Measurements from ENCODE around the gene TBC1D22A.

TBC1D22A gene

DNA sequence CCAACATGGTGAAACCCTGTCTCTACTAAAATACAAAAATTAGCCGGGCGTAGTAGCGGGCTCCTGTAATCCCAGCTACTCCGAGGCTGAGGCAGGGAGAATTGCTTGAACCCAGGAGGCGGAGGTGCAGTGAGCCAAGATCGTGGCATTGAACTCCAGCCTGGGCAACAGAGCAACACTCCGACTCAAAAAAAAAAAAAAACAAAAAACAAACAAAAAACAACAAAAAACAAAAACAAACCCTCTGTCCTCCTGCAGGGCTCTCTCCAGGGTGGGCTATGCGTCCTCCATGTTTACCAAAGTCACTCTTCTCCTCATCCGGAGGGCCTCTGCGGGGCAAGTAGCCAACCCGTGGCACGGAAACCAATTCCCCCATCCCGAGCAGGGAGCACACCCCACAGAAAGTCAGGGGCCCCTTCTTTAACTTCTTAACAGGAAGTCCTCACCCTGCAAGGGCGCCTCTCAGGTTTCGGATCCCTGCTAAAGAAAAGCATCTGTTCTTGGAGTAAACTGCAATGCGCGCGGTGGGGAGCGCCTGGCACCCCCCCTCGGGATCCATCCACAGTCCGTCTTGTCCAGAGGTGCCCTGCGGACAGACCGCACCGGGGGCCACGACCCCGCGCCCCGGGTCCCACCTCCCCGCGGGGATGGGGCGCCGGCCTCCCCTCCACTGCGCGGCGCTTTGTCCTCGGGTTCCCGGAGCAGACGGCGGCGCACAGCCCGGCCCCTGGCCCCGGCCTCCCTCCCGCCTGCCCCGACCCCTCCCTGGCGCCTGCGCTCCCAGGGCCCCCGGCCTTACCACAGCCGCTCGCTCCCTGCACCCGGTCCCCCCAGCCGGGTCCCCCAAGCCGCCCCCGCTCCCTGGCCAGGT is 25.1 kb upstream of the TBC1D22A start:
- DNase-seq (ENCODE audit: low read depth in 2 of 2, low spot score in 1 of 2), result no peak

DNA sequence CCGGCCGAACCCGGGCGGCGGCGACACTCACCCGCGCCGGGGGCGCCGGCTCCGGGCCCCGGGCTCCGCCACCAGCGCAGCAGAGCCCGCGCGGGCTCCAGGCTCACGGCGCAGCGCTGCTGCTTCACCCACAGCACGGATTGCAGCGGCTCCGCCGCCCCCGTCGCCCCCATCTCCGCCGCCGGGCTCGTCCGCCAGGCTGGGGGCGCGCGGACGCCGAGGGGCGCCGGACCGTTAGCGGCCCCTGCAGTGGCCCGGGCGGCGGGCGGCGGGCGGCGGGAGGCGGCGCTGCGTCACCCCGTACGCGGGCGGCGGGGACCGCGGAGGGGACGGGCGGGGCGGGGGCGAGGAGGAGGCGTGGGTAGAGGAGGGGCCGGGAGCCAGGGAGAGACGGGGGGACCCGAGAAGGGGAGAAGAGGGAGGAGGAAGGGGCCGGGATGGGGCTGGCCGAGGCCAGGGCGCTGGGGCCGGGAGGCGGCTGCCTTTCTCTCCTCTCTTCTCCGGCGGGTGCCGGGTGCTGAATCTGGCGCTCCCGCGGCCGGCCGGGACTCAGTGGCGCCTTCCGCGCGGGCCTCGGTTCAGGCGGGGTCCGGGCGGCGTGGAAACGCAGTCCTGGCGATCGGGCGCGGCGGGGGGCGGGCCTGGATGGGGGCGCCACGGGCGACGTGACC is 24.3 kb upstream of the TBC1D22A start, which contains the start of gene CERK:
Gene CERK, minus strand, starts transcription at position 277 of the 671 bp plus-strand sequence. Its CDS starts 104 bp downstream, at position 173.
- DNase-seq (ENCODE audit: low read depth in 2 of 2, low spot score in 1 of 2), result peak in 1 of 2 donors; percentile 52

- DNase-seq (ENCODE audit: low read depth in 2 of 2, low spot score in 1 of 2), result no peak
Measured at GRCh38 chr22:46738647-46739093, 23.8 kb upstream of the TBC1D22A start.

DNA sequence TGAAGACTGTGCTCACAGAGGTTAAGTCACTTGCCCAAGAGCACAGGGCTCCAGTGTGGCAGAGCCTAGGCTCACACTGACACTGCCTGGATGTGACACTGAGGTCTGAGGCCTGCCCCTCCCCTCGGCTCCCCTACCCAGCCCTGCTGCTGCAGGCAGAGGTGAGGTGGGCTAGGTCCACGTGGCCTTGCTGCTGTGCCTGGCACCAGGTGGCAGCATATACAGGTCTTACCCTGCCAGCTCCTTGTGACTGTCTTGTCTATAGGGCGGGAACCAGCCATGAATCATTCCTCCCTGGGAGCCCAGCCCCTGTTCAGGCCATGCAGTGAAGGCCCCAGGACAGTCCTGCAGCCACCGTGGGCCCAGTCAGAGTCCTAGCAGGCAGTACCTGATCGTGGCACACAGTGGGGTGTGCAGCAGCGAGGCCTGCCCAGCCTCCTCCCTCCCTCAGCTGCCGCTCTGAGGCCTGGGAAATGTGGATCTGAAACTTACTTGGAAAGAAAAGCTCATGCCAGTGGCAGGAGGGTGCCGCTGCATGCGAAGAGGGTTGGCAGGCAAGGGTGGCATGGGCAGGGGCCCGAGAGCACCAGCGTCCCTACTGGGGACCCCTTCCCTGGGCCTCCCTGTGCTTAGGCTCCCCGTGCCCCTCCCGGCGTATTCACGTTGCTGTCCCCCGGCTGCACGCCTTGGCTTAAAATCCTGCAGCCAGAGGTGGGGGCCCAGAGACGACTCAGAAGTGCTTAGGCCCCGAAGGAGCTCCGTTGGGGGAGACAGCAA is 23.2 kb upstream of the TBC1D22A start:
- DNase-seq (ENCODE audit: low read depth in 2 of 2, low spot score in 1 of 2), result peak in 1 of 2 donors; percentile 75

DNA sequence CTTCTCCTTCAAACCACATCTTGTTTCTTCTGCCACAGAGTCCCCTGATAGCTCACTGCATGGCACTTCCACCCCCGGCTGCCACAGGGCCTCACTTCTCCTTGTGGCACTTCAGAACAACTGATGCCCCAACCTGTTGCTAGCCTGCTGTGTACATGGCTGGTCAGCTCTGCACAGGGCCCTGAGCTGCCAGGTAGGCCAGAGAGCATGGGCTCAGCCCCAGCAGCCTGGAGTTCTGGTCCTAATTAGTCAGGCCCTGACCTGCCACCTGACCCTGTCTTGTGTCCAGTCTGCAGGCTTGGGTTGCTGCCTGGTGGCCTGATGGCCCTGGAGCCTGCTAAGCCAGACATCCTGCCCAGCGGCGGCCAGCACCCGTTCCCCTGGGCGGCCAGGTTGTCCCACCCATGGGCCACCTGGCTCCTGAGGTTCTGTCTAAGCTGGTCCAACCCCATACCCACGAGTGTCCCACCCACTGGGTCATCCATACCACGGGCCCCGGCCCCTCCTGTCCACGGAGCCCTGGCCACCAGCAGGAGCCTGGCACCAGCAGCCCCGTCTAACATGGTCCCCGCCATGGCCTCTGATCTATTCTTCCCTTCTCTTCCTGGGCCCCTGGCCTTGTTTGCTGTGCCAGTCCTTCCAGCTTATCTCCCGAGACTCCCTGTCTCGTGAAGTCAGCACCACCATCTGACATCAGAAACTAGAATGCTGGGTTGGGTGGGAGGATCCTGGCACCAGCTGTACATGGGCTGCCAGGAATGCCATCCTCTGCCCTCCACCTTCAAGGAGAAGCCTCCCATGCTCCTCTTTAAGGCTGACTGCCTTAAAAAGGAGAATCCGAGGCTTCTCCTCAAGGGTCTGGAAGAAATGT is 21.3 kb upstream of the TBC1D22A start:
- DNase-seq (ENCODE audit: low read depth in 2 of 2, low spot score in 1 of 2), result no peak

GRCh38 chr22:46741974-46742519 is 20.4 kb upstream of the TBC1D22A start:
- DNase-seq (ENCODE audit: low read depth in 2 of 2, low spot score in 1 of 2), result no peak

GRCh38 chr22:46742576-46743221 is 19.8 kb upstream of the TBC1D22A start:
- DNase-seq (ENCODE audit: low read depth in 2 of 2, low spot score in 1 of 2), result no peak

DNA sequence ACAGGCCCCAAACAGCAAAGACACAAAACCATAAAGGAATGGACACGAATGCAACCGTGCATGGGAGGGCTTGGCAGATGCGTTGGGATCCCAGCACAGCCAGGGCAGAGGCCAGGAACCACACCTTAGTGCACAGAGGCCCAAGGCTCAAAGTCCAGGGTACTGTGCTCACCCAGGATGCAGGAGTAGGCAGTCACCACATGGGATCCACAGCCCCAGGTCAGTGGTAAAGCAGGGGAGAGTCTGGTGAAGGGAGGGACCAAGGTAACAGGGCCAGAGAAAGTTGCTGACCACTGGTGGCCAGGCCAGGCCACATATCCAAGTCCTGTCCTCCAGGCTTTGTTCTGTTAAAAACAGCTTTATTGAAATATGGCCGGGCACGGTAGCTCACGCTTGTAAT is 17.9 kb upstream of the TBC1D22A start:
- DNase-seq (ENCODE audit: low read depth in 2 of 2, low spot score in 1 of 2), result no peak

DNA sequence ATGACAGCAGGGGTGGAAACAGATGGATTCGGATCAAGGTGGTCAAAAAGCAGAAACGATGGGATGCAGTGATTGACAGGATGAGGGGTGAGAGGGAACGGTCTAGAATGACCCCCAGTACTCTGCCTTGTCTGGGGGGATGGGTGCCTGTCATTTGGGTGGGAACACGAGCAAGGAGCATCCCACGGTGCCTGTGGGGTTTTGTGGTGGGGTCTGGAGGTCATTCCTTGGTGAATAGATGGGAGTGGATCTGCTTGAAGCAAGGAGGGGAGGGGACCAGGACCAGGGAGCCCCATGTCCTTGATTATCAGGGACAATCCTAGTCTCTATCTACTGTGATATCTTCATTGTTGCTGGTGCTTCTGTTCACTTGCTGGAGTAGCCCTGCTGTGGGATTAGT is 16.3 kb upstream of the TBC1D22A start:
- DNase-seq (ENCODE audit: low read depth in 2 of 2, low spot score in 1 of 2), result no peak

DNA sequence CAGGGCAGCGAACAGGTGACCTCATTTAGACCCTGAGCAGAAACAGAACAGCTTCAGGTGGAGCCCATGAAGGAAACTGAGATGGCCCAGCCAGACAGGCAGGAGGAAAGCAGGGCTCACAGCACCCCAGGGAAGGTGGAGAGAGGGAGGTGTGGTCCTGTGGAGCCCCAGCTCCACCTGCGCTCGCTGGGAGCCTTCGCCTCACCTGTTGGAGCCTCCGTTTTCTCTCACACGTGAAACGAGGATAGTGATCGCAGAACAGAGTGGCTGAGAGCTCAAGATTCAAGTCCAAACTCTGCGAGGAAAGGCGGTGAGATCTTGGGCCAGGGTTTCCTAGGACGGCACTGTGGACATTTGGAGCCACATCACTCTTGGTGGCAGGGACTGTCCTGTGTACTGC is 15.8 kb upstream of the TBC1D22A start:
- no peak for DNase-seq (ENCODE audit: low read depth in 2 of 2, low spot score in 1 of 2)

DNA sequence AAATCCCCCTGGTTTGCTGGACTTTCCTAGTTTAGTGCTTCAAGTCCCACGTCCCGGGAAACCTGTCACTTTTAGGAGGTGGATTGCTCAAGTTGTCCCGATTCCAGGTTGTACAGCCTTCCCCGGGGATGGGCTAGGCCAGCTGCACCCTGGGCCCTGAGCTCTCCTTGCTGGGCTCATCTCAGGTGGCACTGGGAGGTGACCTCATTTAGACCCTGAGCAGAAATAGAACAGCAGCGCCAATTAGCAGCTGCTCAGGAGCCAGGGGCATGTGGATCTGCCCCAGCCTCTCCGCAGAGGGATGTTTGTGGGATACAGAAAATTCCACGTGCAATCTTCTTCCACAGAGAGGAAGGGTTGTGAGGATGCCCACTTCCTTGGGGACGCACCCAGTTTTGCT is 14.8 kb upstream of the TBC1D22A start:
- DNase-seq (ENCODE audit: low read depth in 2 of 2, low spot score in 1 of 2), result no peak

GRCh38 chr22:46748206-46748907 is 14.1 kb upstream of the TBC1D22A start:
- no peak for DNase-seq (ENCODE audit: low read depth in 2 of 2, low spot score in 1 of 2)

DNA sequence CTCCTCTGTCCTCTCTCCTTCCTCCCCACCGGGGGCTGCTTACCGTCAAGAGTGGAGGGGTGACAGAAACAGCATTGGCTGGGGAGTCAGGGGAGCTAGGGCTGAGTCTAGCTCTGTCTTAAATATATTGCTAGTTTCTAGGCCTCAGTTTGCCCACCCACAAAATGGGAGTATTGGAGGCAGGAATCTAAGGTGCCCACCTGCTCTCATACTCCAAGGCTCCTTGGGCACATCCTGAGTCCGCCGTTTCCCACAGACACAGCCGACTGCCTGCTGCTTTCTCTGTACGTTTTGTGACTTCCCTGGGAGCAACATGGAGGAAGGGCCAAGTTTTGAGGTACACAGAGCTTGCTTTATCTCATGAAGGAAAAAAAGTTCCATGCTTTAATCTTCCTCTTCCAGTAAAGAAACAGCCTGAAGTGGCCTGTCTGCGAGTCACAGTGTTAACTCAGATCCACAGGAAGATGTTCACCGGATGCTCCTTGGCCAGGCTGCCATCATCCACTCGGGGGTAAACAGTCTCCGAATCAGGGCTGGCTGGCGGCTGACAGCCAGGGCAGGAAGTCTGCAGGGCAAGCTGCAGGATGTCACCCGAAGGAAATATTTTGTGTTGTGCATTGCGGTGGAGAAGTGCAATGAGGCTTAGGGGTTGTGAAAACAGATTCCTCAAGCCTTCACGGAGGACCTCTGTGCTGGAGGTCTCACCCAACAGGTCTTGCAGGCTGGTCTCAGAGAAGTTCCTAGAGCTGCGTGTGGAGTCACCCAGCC is 13.4 kb upstream of the TBC1D22A start:
- DNase-seq (ENCODE audit: low read depth in 2 of 2, low spot score in 1 of 2), result no peak

- DNase-seq (ENCODE audit: low read depth in 2 of 2, low spot score in 1 of 2), result no peak
Measured at GRCh38 chr22:46749682-46750529, 12.5 kb upstream of the TBC1D22A start.

- DNase-seq (ENCODE audit: low read depth in 2 of 2, low spot score in 1 of 2), result no peak
Measured at GRCh38 chr22:46750530-46750800, 12.0 kb upstream of the TBC1D22A start.

- no peak for DNase-seq (ENCODE audit: low read depth in 2 of 2, low spot score in 1 of 2)
Measured at GRCh38 chr22:46750863-46751443, 11.5 kb upstream of the TBC1D22A start.

GRCh38 chr22:46752286-46752987 is 10.0 kb upstream of the TBC1D22A start:
- DNase-seq (ENCODE audit: low read depth in 2 of 2, low spot score in 1 of 2), result no peak
